NB4 (cell line): ENCODE measurements around the gene UTP11.

Source experiments
- POLR2A ChIP-seq: IDR thresholded peaks from 2 replicates; pipeline ENCODE4 v1.6.1; 2011; ENCODE audit warnings: mild to moderate bottlenecking; ENCODE audit not compliant: insufficient read length; ENCODE audit errors: extremely low read depth
- TF ChIP-seq, protein P1 (sequence below): IDR thresholded peaks from one replicate; pipeline ENCODE4 v1.5.1; 2012; ENCODE audit warnings: low read depth, low read length

- TF ChIP-seq POLR2A, result no peak
- TF ChIP-seq, protein P1, sequence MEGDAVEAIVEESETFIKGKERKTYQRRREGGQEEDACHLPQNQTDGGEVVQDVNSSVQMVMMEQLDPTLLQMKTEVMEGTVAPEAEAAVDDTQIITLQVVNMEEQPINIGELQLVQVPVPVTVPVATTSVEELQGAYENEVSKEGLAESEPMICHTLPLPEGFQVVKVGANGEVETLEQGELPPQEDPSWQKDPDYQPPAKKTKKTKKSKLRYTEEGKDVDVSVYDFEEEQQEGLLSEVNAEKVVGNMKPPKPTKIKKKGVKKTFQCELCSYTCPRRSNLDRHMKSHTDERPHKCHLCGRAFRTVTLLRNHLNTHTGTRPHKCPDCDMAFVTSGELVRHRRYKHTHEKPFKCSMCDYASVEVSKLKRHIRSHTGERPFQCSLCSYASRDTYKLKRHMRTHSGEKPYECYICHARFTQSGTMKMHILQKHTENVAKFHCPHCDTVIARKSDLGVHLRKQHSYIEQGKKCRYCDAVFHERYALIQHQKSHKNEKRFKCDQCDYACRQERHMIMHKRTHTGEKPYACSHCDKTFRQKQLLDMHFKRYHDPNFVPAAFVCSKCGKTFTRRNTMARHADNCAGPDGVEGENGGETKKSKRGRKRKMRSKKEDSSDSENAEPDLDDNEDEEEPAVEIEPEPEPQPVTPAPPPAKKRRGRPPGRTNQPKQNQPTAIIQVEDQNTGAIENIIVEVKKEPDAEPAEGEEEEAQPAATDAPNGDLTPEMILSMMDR, result no peak
Observed at GRCh38 chr1:38061883-38062328, 49.4 kb downstream of the UTP11 start.
